ENCODE measurements around the gene SWI5.
A peak's percentile ranks its signal among the peaks of the same experiment; 100 is the strongest.
"Not testable (repeated sequence)": the region's sequence is repeated elsewhere in the genome, so short reads cannot be mapped to it uniquely, and the experiment has no call there.

Gene SWI5

DNA sequence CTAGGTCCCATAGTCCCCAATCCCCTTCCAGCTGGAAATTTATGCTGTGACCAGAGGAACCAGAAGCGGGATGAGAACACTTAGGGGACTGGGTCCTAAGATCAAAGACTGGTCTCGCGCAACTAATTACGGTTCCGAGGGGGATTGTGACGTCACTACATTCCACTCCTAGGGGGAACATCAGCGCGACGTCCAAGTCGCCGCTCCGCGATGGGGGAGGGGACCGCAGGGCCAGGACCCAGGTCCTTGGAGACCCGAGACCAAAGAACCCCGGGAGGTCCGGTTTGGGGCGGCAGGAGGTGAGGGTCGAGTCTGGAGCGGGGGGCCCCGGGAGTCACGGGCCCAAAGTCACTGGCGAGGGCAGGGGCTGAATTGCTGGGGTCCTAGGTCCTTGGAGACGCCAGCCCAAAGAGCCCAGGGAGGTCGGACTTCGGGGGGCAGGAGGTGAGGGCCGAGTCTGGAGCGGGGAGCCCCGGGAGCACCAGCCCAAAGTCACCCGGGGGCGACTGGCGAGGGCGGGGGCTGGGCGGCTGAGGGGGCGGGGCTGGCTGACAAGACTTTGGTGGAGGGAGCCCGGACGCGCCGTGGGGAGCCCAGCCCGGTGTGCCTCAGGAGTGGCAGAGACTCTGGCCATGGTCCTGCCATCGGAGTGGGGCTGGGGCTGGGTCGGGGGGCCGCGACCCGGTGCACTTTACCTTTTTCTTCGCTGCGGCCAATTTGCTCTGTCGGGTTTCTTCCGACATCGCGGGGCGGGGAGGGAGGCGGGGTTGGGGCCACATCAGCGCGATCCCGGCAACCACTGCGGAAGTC is 673 bp upstream of the SWI5 start, which contains the start of gene GOLGA2:
Gene GOLGA2 (minus strand): TSS at position 810 of the 810 bp plus-strand sequence. CDS start 31 bp downstream, at position 779.
- Histone ChIP-seq H3K79me2 (ENCODE audit: control insufficient read depth, low read length) (peaks cover 19% of the 10 kb centered on the region), H3K4me3 (ENCODE audit: low read length) (peak within 1 kb of the TSS; percentile 90), H3K4me1 (ENCODE audit: control insufficient read depth, low read length) (peaks cover 15% of the 10 kb centered on the region), H3K36me3 (ENCODE audit: control insufficient read depth, low read length) (peaks cover 9% of the 10 kb centered on the region), H3K9me3 (ENCODE audit: control insufficient read depth, insufficient read depth, low read length) (no peaks in the 10 kb centered on the region), H3K9me2 (replicated peaks; ENCODE audit: control insufficient read depth, low read length) (no peaks in the 10 kb centered on the region), H3F3A (ENCODE audit: control insufficient read depth, insufficient read depth) (no peaks in the 10 kb centered on the region), H3K27me3 (ENCODE audit: control insufficient read depth, low read length) (no peaks in the 10 kb centered on the region), H3K27ac (ENCODE audit: low read depth, low read length) (no peak within 1 kb of the TSS), H3K4me2 (ENCODE audit: low read length) (peak within 1 kb of the TSS; percentile 98), H4K20me1 (ENCODE audit: control insufficient read depth, insufficient read depth, low read depth, low read length) (no peaks in the 10 kb centered on the region)
- TF ChIP-seq, protein P1, sequence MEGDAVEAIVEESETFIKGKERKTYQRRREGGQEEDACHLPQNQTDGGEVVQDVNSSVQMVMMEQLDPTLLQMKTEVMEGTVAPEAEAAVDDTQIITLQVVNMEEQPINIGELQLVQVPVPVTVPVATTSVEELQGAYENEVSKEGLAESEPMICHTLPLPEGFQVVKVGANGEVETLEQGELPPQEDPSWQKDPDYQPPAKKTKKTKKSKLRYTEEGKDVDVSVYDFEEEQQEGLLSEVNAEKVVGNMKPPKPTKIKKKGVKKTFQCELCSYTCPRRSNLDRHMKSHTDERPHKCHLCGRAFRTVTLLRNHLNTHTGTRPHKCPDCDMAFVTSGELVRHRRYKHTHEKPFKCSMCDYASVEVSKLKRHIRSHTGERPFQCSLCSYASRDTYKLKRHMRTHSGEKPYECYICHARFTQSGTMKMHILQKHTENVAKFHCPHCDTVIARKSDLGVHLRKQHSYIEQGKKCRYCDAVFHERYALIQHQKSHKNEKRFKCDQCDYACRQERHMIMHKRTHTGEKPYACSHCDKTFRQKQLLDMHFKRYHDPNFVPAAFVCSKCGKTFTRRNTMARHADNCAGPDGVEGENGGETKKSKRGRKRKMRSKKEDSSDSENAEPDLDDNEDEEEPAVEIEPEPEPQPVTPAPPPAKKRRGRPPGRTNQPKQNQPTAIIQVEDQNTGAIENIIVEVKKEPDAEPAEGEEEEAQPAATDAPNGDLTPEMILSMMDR (IDR thresholded peaks at IDR 0.05; ENCODE audit: low read depth, low read length, poor library complexity, severe bottlenecking) = no peak
- TF ChIP-seq EZH2phosphoT487 (IDR thresholded peaks at IDR 0.05; ENCODE audit: borderline replicate concordance, low read length) = no peak

DNA sequence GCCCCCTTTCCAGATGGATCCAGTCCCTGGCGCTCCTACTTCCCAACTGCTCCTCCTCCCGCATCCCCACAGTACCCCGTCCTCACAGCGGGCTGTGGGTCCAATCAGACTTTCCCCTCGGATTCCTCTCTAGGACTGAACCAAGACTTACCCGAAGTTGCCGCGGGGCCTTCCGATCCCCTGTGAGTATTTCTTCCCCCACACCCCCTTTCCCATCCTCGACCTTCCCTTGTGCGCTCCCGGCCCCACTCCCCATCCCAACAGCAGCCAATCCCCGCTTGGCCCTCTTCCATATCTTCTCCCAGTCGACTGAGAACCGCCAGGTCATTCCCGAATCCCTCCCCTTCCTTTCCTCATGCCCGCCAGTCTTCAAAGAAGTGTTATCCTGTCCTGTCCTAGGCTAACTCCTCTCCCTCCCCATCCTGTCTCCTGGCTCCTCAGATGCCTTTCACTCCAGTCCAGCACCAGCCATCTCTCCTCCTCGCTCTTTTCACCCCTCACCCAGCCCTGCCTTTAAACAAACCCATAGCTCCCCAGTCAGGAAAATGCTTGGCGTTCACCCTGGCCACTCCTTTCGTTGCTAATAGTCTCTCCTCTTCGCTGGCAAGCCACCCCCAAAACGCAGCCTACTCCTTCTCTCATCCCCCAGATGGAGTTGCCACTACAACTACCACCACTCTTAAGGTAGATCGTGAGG is 646 bp downstream of the SWI5 start:
- Histone ChIP-seq H3K9me2 (replicated peaks; ENCODE audit: control insufficient read depth, low read length) (no peaks in the 10 kb centered on the region), H3K79me2 (ENCODE audit: control insufficient read depth, low read length) (peaks cover 19% of the 10 kb centered on the region), H3K4me1 (ENCODE audit: control insufficient read depth, low read length) (peaks cover 15% of the 10 kb centered on the region), H3K27ac (ENCODE audit: low read depth, low read length) (no peak overlapping the region), H3K9me3 (ENCODE audit: control insufficient read depth, insufficient read depth, low read length) (no peaks in the 10 kb centered on the region), H4K20me1 (ENCODE audit: control insufficient read depth, insufficient read depth, low read depth, low read length) (no peaks in the 10 kb centered on the region), H3K4me3 (ENCODE audit: low read length) (peak overlapping the region; percentile 90), H3K36me3 (ENCODE audit: control insufficient read depth, low read length) (peaks cover 5% of the 10 kb centered on the region), H3K27me3 (ENCODE audit: control insufficient read depth, low read length) (no peaks in the 10 kb centered on the region), H3F3A (ENCODE audit: control insufficient read depth, insufficient read depth) (no peaks in the 10 kb centered on the region), H3K4me2 (ENCODE audit: low read length) (peak overlapping the region; percentile 78)
- TF ChIP-seq, protein P1 (IDR thresholded peaks at IDR 0.05; ENCODE audit: low read depth, low read length, poor library complexity, severe bottlenecking) = no peak
- no peak for TF ChIP-seq EZH2phosphoT487 (IDR thresholded peaks at IDR 0.05; ENCODE audit: borderline replicate concordance, low read length)

DNA sequence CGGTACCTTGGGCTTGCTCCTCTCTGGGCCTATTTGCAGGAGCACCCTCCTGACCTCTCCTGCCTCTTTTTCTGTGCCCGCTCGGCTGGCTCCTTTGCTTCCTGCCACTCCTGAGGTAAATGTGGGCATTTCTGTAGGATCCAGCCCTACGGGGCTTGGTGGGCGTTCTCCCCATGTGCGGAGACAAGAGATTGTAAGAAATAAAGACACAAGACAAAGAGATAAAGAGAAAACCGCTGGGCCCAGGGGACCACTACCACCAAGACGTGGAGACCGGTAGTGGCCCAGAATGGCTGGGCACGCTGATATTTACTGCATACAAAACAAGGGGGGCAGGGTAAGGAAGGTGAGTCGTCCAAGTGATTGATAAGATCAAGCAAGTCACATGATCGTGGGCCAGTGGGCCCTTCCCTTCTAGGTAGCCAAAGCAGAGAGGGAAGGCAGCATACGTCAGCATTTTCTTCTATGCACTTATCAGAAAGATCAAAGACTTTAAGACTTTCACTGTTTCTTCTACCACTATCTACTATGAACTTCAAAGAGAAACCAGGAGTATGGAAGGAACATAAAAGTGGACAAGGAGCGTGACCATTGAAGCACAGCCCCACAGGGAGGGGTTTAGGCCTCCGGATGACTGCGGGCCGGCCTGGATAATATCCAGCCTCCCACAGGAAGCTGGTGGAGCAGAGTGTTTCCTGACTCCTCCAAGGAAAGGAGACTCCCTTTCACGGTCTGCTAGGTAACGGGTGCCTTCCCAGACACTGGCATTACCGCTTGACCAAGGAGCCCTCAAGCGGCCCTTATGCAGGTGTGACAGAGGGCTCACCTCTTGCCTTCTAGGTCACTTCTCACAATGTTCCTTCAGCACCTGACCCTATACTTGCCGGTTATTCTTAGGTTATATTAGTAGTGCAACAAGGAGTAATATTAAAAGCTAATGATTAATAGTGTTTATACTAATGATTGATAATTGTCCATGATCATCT is 3.3 kb downstream of the SWI5 start:
- not testable (repeated sequence) for H3F3A ChIP-seq (ENCODE audit: control insufficient read depth, insufficient read depth); H3K4me3 ChIP-seq (ENCODE audit: low read length); H3K4me2 ChIP-seq (ENCODE audit: low read length); H4K20me1 ChIP-seq (ENCODE audit: control insufficient read depth, insufficient read depth, low read depth, low read length); H3K27me3 ChIP-seq (ENCODE audit: control insufficient read depth, low read length); H3K9me3 ChIP-seq (ENCODE audit: control insufficient read depth, insufficient read depth, low read length); H3K27ac ChIP-seq (ENCODE audit: low read depth, low read length); H3K36me3 ChIP-seq (ENCODE audit: control insufficient read depth, low read length); H3K9me2 ChIP-seq (replicated peaks; ENCODE audit: control insufficient read depth, low read length)
- peaks cover 15% of the 10 kb centered on the region for H3K4me1 ChIP-seq (ENCODE audit: control insufficient read depth, low read length)
- peaks cover 19% of the 10 kb centered on the region for H3K79me2 ChIP-seq (ENCODE audit: control insufficient read depth, low read length)

All from DOHH2 (cell line).